GM19238 (cell line): ENCODE results near the gene FURIN.
"Not testable (repeated sequence)": the region's sequence is repeated elsewhere in the genome, so short reads cannot be mapped to it uniquely, and the experiment has no call there.

Experiments
- DNase-seq: peaks from one replicate; pipeline ENCODE4 v3.0.0; 2011; ENCODE audit warnings: low spot score; ENCODE audit not compliant: insufficient read length

FURIN gene

DNA sequence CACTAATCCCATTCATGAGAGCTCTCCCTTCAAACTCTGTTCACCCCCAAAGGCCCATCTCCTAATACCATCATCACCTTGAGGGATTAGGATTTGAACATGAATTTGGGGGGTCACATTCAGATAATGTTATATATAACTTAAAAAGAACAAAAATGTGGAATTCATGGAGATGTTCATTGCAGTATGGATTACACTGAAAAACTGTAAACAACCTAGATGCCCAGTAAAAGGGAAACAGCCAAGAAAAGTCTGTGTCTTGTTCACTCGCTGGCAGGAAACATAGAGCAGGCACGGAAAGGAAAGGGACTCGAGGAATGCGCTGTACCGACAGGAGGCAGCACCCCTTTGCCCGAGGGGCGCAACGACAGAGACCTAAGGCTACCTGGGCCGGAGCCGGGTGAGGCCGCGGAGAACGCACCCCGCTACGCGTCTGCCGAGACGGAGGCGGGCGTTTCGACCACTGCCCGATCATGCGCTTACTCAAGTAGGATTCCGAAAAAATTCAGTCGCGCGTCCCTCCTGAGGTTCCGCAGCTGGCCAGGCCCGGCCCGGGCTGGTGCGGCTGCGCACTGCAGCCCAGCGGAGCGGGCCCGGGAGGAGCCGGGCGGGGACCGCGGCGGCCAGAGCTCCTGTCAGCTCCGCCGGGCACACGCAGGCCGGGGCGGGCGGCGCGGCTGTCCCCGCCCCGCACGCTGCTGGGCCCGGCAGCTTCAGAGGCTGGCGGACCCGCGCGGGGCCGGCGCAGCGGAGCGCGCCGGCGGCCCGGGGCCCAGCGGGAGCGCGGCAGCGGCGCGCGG, 33.9 kb downstream of the FURIN start:
- peak; percentile 96 for DNase-seq

DNA sequence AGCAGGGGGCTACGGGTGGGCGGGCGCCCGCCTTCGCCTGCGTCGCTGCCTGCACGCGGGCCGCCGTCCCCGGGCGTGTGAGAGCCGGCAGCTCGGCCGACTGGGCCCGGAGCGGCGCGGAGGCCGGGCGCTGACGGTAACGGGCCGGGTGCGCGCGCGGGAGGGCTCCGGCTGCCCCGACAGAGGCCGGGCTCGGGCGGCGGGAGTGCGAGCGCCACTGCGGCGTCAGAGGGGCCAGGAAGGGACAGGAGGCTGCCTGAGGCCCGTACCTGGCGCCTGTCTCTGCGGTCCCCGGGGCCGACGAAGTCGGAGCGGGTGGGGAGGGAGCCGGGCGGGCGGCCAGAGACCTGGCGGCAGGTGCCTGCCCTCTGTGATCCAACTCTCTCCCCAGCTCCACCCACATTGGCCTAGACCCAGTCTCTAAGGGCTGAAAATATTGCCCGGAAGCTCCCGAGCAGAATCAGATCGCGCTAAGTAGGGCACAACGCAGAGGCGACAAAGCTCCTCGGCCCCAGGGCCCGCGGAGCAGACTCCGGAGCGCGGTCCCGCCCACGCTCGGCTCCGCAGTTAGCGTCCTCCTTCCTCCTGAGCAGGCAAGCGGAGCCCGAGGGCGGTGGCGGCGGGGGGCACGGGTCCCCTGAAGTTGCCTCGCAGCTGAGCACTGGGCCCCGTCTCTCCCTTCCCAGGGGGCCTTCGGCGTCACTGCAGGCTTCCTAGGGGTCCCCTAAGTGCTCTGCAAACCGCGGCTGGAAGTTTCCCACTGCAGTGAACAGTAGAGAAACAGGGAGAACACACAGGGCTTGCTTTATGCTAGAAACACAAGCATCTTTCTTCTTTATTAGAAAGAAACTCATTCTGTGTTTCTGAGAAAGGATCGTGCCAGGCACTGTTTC, 34.7 kb downstream of the FURIN start, which contains the start of gene MAN2A2:
Gene MAN2A2, plus strand, starts transcription at position 463 of the 893 bp plus-strand sequence. CDS start 906 bp downstream, outside the sequence.
- DNase-seq, result peak; percentile 88

DNA sequence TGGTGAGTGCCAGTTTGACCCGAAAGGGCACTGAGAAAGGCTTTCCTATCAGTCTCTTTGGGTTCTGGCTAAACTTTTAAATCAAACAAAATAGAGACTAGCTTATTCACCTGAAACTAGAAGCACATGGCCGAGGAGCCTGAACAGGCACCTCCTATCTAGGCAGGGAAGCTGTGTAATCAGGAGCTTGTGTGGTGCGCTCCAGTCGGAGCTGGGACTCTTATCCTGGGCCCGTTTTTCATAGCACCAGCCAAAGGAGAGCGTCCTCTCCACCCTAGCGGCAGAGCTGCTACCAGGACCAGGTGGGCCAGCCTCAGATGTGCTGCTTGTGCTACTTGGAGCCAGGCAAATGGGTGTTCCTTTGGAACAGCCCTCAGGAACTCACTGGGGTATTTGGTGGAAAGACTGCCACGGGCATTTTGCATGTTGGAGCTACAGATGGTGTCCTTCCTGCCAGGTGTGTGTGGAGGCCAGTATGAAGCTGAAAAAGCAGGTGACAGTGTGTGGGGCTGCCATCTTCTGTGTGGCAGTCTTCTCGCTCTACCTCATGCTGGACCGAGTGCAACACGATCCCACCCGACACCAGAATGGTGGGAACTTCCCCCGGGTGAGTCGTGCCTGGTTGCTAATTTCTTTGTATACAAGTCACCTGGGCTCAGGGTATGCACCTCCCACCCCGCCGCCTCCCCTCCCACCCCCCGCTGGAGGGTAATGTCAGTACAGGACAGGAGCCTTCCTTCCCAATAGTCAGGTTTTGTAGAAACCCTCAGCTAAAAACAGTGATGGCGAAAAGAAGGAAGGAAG, 35.5 kb downstream of the FURIN start:
- DNase-seq, result no peak

DNA sequence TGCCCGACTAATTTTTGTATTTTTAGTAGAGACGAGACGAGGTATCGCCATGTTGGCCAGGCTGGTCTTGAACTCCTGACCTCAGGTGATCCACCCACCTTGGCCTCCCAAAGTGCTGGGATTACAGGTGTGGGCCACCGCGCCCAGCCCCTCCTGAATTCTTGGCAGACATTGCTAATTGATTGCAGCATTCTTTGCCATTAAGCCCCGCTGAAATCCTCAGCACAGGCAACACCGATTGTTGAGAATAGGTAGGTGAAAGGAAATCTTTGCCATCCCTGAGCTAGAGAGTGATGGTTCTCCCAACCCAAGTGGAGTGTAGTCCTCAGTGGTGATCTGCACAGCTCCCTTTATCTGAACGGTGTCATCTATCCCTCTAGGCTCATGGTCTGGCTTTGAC, 36.4 kb downstream of the FURIN start:
- DNase-seq, result no peak

DNA sequence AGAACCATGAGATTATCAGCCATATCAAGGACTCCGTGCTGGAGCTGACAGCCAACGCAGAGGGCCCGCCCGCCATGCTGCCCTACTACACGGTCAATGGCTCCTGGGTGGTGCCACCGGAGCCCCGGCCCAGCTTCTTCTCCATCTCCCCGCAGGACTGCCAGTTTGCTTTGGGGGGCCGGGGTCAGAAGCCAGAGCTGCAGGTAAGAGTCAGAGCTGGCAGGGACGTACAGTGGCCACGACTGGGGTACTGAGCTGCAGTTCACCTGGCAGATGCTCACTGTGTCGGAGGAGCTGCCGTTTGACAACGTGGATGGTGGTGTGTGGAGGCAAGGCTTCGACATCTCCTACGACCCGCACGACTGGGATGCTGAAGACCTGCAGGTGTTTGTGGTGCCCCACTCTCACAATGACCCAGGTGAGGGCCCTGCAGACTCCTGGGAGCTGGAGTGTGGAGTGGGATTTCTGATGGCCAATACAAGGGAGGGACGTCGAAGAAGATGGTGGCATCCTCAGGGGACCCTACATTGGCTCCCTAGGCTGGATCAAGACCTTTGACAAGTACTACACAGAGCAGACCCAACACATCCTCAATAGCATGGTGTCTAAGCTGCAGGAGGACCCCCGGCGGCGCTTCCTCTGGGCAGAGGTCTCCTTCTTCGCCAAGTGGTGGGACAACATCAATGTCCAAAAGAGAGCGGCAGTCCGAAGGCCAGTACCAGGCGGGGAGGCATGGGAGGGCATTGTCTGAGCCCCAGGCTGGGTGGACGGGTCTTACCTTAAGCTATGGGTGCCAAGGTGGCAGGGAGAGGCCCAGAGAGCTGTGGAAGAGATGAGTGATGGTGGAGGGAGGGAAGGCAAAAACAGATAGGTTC, 37.2 kb downstream of the FURIN start:
- DNase-seq, result no peak

DNA sequence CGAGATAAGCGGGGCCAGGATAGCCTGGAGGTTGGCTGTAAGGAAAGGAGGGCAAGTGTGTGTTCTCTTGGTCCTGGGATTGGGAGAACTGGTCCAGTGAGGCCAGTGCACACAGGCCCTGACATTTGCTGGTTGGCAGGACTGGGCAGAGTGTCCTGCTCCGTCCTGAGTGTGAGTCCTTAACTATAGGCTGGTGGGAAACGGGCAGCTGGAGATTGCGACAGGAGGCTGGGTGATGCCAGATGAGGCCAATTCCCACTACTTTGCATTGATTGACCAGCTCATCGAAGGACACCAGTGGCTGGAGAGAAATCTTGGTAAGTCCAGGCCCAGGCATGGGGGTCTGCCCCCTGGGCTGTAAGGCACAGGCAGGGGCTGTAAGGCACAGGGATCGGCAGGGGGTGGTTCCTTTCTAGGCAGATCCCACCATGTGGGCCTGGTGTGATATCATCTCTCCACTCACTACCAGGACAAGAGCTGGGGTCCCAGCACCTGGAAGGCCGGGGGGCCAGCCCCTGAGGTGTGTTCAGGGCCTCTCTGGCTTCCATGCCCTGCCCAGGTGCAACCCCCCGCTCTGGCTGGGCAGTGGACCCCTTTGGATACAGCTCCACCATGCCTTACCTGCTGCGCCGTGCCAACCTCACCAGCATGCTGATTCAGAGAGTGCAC, 37.9 kb downstream of the FURIN start:
- DNase-seq, result no peak

DNA sequence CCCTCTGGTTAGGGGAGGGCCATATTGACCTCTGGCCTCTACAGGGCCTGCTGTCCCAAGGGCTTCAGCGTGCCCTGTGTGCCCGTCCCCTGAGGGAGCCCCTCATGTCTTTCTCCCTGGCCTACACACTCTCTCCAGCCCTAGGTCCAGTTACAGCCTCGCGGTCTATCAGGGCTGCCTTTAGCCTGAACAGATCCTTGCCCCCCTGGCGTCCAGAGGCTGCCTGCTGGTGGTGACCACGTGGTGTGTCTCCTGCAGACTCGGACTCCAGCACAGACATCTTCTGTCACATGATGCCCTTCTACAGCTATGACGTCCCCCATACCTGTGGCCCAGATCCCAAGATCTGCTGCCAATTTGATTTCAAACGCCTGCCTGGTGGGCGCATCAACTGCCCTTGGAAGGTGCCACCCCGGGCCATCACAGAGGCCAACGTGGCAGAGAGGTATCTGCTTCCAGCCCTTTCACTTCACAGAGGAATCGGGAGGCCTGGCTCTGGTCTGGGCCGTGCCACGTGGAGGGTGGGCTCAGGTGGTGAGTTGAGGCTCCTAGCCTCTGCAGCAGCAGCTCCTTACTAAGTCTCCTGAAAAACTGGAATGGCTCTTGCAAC, 38.8 kb downstream of the FURIN start:
- no peak for DNase-seq

DNA sequence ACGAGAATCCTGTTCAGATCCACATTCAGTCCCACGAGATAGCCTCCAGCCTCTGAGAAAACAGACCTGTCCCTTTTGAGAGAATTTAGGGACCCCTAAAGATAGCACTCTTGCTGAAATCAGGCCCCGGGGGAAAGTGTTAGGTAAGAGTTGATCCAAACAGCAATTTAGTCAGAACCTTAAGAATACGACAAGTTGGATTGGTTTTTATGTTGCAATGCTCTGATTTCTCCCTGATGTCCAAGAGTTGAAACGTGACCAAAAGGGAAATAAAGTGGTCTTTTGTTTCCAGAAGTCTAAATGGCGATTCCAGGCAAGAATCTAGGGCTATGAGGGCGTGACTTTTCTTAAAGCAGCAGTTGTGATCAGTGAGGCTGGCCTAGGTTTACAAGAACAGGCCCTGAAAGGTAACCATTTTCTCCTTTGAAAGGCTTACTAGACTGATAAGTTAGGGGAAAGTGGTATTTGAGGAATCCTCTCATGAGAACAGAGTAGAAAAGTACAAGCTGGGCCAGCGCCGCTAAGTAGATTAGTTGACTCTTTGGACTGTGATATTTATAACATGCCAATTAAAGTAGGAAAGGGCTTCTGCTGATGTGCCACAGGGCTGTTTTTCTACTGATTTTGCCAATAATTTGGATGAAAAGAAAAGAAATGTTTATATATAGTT, 39.6 kb downstream of the FURIN start:
- DNase-seq, result no peak

DNA sequence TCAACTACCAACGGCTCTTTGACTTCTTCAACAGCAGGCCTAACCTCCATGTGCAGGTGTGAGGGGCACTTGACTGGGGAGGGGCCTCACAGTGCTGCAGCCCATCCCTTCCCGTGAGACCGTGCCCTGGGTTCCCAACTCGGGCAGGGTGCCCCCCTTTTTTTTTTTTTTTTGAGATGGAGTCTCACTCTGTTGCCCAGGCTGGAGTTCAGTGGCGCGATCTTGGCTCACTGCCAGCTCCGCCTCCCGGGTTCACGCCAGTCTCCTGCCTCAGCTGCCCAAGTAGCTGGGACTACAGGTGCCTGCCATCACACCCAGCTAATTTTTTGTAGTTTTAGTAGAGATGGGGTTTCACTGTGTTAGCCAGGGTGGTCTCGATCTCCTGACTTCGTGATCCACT, 41.1 kb downstream of the FURIN start:
- DNase-seq, result not testable (repeated sequence)

DNA sequence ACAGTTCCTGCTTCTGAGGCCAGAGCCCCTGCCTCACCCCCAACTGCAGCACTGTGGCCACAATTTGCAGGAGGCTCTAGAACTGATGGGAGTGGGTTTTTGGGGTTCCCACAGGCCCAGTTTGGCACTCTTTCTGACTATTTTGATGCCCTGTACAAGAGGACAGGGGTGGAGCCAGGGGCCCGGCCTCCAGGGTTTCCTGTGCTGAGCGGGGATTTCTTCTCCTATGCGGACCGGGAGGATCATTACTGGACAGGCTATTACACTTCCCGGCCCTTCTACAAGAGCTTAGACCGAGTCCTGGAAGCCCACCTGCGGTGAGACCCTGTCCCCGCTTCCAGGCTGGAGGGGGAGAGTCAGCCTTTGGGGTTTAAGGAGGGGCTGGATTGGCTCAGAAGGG, 41.6 kb downstream of the FURIN start:
- no peak for DNase-seq

DNA sequence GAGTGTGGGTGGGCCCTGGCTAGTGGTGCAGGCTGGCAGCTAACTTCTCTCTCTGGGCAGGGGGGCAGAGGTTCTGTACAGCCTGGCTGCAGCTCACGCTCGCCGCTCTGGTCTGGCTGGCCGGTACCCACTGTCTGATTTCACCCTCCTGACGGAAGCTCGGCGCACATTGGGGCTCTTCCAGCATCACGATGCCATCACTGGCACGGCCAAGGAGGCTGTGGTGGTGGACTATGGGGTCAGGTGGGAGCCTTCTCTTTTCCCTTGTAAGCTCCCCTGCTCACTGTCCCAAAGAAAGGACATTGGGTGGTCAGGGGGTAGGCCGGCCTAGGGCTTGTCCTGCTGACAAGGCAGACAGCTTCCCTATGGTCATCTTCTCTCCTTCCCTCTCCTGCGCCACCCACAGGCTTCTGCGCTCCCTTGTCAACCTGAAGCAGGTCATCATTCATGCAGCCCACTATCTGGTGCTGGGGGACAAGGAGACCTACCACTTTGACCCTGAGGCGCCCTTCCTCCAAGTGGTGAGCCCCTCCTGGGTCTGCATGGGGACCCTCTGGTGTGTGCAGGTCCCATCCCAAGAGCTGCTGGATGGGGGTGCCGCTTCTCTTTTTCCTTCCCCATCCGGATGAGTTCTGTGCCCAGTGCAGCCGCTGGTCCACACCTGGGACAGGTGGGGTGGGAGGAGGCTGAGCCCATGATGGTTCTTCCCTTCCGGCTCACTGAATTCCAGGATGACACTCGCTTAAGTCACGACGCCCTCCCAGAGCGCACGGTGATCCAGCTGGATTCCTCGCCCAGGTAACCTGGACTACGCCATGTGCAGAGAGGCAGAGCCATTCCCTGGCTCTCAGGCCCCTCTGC, 42.3 kb downstream of the FURIN start:
- no peak for DNase-seq

DNA sequence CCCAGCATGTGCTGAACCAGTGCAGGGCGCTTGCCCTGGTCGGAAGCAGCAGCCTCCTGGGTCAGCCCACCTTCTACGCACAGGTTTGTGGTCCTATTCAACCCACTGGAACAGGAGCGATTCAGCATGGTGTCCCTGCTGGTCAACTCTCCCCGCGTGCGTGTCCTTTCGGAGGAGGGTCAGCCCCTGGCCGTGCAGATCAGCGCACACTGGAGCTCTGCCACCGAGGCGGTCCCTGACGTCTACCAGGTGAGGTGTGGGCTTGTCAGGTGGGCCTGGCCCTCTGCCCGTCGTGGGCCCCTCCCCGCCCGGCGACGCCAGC, 42.9 kb downstream of the FURIN start:
- no peak for DNase-seq

DNA sequence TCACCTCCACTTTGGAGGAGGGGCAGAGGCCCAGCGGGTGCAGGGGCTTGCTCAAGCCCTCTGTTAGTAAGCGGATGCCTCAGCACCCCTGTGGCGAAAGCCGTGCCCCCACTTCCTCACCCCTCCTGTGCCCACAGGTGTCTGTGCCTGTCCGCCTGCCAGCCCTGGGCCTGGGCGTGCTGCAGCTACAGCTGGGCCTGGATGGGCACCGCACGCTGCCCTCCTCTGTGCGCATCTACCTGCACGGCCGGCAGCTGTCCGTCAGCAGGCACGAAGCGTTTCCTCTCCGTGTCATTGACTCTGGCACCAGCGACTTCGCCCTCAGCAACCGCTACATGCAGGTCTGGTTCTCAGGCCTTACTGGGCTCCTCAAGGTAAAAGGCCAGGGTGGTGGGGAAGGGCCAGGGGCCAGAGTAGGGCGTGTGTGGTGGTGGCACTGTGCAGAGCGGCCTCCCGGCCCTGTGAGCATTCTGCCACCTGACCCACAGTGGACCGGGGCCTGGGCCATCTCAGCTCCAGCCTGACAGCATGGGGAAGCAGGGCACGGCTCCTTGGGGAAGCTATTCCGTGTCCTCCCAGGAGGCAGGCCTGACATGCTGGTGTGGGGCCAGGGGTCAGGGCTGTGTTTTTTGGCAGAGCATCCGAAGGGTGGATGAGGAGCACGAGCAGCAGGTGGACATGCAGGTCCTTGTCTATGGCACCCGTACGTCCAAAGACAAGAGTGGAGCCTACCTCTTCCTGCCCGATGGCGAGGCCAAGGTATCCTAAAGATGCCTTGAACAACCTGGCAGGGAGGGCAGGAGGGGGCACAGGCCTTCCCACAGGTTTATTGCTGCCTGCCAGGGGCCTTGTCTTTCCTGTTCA, 43.8 kb downstream of the FURIN start:
- DNase-seq, result no peak

DNA sequence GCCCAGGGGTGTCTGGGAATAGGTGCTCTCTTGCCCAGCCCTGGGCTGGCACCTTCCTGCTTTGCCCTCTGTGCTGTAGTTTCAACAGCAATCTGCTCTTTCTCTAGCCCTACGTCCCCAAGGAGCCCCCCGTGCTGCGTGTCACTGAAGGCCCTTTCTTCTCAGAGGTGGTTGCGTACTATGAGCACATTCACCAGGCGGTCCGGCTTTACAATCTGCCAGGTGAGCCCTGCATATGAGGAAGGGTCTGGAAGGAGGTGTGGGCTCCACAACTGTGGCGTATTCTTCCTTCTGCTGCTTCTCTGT, 44.3 kb downstream of the FURIN start:
- no peak for DNase-seq

DNA sequence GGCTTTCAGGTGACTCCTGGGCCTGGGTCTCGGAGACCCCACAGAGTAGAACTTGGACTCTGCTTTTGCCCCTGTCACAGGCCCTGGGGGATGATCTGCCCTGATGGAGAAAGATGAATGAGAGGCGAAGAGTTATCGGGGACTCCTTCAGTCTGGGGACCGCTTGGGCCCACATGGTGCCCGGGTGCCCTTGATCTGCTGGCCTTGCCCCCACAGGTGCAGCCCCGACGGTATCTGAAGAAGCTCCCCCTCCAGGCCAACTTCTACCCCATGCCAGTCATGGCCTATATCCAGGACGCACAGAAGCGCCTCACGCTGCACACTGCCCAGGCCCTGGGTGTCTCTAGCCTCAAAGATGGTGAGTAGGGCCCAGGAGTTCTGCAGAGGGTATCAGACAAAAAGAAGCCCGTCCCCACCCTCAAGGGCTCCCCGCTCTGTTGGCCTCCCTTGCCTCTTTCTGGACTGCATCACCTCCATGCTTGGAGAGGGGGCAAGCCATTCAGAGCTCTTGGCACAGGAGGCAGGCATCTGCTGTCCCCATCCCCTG, 45.1 kb downstream of the FURIN start:
- no peak for DNase-seq

DNA sequence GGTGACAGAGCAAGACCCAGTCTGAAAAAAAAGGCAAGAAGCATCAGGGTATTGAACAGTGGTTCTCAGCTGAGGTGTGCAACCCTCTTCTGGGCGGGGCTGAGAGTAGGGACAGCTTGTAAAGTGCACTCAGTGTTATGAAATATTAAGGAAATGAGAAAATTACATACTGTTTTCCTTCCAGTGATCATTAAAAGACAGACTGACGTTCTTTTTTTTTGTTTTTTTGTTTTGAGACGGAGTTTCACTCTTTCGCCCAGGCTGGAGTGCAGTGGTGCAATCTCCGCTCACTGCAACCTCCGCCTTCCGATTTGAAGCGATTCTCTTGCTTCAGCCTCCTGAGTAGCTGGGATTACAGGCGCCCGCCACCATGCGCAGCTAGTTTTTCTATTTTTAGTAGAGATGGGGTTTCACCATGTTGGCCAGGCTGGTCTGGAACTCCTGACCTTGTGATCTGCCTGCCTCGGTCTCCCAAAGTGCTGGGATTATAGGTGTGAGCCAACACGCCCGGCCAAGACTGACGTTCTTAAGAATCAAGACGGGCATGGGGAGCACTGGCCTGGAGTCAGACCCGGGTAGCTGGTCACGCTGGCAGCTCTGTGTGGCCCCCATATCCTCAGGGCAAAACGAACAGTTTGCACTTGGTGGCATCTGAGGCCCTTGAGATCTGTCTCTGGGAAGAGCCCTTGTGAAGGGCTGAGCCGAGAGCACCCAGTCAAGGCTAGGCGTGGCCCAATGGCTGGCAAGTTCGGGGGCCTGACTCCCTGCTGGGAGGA, 46.1 kb downstream of the FURIN start:
- DNase-seq, result no peak
